Measurements from ENCODE around the gene JUP. TPM values are rescaled to one million over a fixed set of nuclear protein-coding genes. Genes with fewer than 3 reads are reported as not detected.

JUP gene
- total RNA-seq, 2 experiments from 2014 or later = 1.5 to 1.8 TPM

DNA sequence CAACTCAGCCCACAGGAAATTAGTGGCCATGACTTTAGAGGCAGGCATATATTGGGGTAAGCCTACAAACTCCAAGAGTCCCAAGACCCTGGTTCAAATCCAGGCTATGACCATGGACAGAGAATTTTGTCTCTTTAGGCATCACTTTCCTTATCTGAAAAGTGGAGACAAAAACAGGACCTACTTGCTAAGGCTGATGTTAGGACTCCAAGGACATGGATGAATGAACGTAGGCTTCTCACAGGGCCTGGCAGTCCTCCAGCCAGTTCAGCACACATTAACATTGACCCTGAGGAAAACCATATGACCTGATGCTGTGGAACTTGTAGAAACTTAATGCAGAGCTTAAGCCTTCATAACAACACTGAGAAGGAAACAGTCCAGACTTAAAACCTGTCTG lies 27.7 kb upstream of the JUP start:
- Mint-ChIP-seq H3K27ac (no peak overlapping the region), H3K4me1 (ENCODE audit: low read depth) (peaks cover 21% of the 10 kb centered on the region), H3K4me3 (no peak overlapping the region), H3K36me3 (ENCODE audit: low read depth) (peaks cover 3% of the 10 kb centered on the region), H3K9me3 (no peaks in the 10 kb centered on the region), H3K27me3 (peaks cover 7% of the 10 kb centered on the region)
- POLR2A ChIA-PET = interaction anchor here (0.9 kb wide), 1 partner anchor 11 kb away, joined by 4 read pairs; no protein-coding TSS in a partner anchor
- ATAC-seq (no peak), DNase-seq (no peak)
- CTCF ChIA-PET = interaction anchor here (1.5 to 2.2 kb wide), 2 partner anchors 13 to 16 kb away, joined by 3 to 8 read pairs; no protein-coding TSS in a partner anchor
- intact Hi-C loops (cut with micrococcal nuclease) = no loop called here
- TF ChIP-seq, protein P1, sequence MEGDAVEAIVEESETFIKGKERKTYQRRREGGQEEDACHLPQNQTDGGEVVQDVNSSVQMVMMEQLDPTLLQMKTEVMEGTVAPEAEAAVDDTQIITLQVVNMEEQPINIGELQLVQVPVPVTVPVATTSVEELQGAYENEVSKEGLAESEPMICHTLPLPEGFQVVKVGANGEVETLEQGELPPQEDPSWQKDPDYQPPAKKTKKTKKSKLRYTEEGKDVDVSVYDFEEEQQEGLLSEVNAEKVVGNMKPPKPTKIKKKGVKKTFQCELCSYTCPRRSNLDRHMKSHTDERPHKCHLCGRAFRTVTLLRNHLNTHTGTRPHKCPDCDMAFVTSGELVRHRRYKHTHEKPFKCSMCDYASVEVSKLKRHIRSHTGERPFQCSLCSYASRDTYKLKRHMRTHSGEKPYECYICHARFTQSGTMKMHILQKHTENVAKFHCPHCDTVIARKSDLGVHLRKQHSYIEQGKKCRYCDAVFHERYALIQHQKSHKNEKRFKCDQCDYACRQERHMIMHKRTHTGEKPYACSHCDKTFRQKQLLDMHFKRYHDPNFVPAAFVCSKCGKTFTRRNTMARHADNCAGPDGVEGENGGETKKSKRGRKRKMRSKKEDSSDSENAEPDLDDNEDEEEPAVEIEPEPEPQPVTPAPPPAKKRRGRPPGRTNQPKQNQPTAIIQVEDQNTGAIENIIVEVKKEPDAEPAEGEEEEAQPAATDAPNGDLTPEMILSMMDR (IDR thresholded peaks at IDR 0.05) = no peak

DNA sequence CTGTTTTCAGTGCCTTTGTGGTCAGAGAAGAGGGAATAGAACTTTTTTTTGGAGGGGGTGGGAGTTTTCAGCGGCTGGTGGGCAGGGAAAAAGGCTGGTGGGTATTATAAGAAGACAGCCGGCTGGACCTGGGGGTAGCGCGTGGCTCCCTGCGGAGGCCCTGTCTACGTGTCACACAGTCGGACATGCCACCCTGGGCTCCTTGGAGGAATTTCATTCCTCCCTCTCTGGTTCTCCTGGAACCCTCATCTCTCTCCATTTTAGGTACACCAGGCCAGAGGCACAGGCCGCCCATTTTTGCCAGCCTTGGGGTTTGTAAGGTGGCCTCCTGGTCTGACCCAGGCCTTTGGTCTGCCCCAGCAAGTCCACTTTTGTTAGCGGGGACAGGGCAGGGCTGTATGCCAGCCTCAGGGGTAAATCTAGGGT lies 27.2 kb upstream of the JUP start:
- H3K27me3 Mint-ChIP-seq = peaks cover 7% of the 10 kb centered on the region
- TF ChIP-seq, protein P1 (IDR thresholded peaks at IDR 0.05) = no peak
- no peak overlapping the region for H3K4me3 Mint-ChIP-seq
- CTCF ChIA-PET = interaction anchor here (1.5 to 2.2 kb wide), 2 partner anchors 12 to 17 kb away, joined by 3 to 8 read pairs; no protein-coding TSS in a partner anchor
- intact Hi-C loops (cut with micrococcal nuclease) = no loop called here
- no peaks in the 10 kb centered on the region for H3K9me3 Mint-ChIP-seq
- POLR2A ChIA-PET = no interaction called here
- DNase-seq (no peak), ATAC-seq (no peak)
- H3K4me1 Mint-ChIP-seq (ENCODE audit: low read depth) = peaks cover 21% of the 10 kb centered on the region
- peaks cover 3% of the 10 kb centered on the region for H3K36me3 Mint-ChIP-seq (ENCODE audit: low read depth)
- no peak overlapping the region for H3K27ac Mint-ChIP-seq

GRCh38 chr17:41813152-41813680 lies 26.7 kb upstream of the JUP start:
- peaks cover 3% of the 10 kb centered on the region for H3K36me3 Mint-ChIP-seq (ENCODE audit: low read depth)

DNA sequence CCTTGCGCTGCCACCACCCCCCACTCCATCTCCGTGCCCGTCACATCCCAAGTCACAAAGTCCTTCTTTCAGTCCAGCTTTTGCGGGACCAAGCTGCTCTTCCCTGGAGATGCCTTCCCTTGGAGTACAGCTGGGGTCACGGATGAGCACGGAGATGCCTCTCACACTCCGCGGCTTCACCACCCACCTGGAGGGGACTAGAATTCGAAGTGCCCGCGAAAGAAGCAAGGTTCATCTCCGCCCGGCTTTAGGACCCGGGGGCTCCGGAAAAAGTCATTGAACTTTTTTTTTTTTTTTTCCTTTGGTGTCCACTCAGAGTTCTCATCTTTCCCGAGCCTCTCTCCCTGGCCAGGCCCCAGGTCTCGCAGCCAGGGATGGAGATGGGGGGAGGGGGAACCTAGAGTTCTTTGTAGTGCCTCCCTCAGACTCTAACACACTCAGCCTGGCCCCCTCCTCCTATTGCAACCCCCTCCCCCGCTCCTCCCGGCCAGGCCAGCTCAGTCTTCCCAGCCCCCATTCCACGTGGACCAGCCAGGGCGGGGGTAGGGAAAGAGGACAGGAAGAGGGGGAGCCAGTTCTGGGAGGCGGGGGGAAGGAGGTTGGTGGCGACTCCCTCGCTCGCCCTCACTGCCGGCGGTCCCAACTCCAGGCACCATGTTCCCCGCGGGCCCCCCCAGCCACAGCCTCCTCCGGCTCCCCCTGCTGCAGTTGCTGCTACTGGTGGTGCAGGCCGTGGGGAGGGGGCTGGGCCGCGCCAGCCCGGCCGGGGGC lies 26.1 kb upstream of the JUP start, which contains the start of gene FKBP10:
Gene FKBP10 (plus strand): TSS at position 624 of the 771 bp plus-strand sequence. CDS start 31 bp downstream, at position 655.
- Mint-ChIP-seq H3K9me3 (no peaks in the 10 kb centered on the region), H3K36me3 (ENCODE audit: low read depth) (peaks cover 3% of the 10 kb centered on the region), H3K4me3 (peak within 1 kb of the TSS; percentile 79), H3K4me1 (ENCODE audit: low read depth) (peaks cover 21% of the 10 kb centered on the region), H3K27me3 (peaks cover 7% of the 10 kb centered on the region), H3K27ac (peak within 1 kb of the TSS; percentile 63)
- intact Hi-C loops (cut with micrococcal nuclease) = no loop called here
- peak; percentile 66 for DNase-seq
- CTCF ChIA-PET = interaction anchor here (0.9 to 3.9 kb wide), 7 partner anchors 10 to 164 kb away, joined by 3 to 35 read pairs (median 6); partner anchors contain the start of gene HAP1
- peak; percentile 11 for ATAC-seq
- TF ChIP-seq, protein P1 (IDR thresholded peaks at IDR 0.05) = no peak
- POLR2A ChIA-PET = interaction anchor here (0.8 to 1.7 kb wide), 5 partner anchors 17 to 159 kb away, joined by 3 to 5 read pairs (median 4); partner anchors contain the start of gene NT5C3B

More at GRCh38 chr17:41813152-41813680, 26.7 kb upstream of the JUP start:
- TF ChIP-seq, protein P1 (IDR thresholded peaks at IDR 0.05) = no peak
- Mint-ChIP-seq H3K27ac (no peak overlapping the region), H3K4me1 (ENCODE audit: low read depth) (peaks cover 21% of the 10 kb centered on the region), H3K27me3 (peaks cover 7% of the 10 kb centered on the region), H3K4me3 (peak overlapping the region; percentile 43), H3K9me3 (no peaks in the 10 kb centered on the region)
- DNase-seq = no peak
- no peak for ATAC-seq
- CTCF ChIA-PET = no interaction called here
- POLR2A ChIA-PET = interaction anchor here (1.7 kb wide), 1 partner anchor 23 kb away, joined by 5 read pairs; the partner anchor contains the start of gene NT5C3B
- intact Hi-C loops (cut with micrococcal nuclease) = no loop called here
